Right atrium auricular region (tissue), 2 donors: ENCODE results near the gene SMIM8. TPM values are rescaled to one million over a fixed set of nuclear protein-coding genes. Genes with fewer than 3 reads are reported as not detected.

Experiments used
- total RNA-seq, 2 donors: library from RNA; depleted of rRNA; stranded (reverse); fragments of >200 nt; gene quantifications; one replicate each; pipeline ENCODE4 v1.1.0, GENCODE V29; 2016

SMIM8 gene
- total RNA-seq, 2 donors from 2014 or later, result 8.0 to 12.1 TPM

Other genes with a start within 250 kb of the SMIM8 start
- gene CGA, start 227.5 kb upstream of the SMIM8 start, total RNA-seq, result under 1 TPM in 1 of 2 donors, not detected in 1; 0.52 TPM
- gene ZNF292, start 167.0 kb upstream of the SMIM8 start, total RNA-seq, result 10 to 100 TPM; 19.0 to 19.7 TPM
- gene GJB7, start 6.7 kb downstream of the SMIM8 start, total RNA-seq, result not detected
- 1 to 10 TPM; 1.5 TPM for gene C6orf163, start 22.2 kb downstream of the SMIM8 start, total RNA-seq
- under 1 TPM; 0.26 to 0.39 TPM for gene CFAP206, start 85.4 kb downstream of the SMIM8 start, total RNA-seq
- 10 to 100 TPM; 10.3 to 11.6 TPM for gene SLC35A1, start 150.4 kb downstream of the SMIM8 start, total RNA-seq